Superior temporal gyrus (tissue), 1 donor: ENCODE measurements around the gene MPDZ.

Experiments used
- DNase-seq: peaks from one replicate; pipeline ENCODE4 v3.0.0-alpha.2; 2016; ENCODE audit errors: extremely low spot score

The MPDZ gene

DNA sequence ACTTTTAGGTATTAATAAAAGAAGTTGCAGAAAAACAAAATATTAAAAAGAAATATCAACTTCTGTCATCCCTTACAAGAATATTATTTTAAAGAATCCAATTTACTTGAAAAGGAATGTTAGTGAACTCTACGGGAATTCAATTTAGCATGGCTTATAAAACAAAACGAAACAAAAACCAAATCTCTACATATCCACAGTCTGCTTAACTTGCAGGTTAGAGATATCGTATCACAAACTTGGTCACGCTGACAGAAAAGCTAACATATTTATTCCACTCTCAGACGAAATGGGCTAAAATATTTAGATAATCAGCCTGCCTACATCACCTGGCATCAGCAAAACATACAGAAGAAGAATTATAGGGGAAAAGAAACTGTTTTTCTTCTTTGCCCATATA lies 92.7 kb downstream of the MPDZ start:
- no peak for DNase-seq

DNA sequence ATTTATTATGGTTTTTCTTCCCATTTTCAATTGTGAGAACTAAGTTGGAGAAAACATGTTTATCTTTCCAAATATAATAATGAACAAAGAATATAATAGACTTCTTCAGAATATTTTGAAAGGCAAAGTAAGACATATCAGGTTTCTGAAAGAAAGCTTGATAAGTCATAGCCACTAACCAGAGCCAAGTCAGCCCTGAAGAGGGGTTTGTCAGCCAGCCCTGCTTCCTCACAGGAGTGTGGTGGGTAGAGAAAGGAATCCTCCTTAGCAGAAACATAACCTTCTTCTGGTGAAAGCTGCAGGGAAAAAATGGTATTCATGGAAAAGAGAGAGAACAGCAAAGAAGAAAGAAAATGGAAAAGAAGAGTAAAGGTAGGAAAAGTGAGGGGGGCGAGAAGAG lies 93.4 kb downstream of the MPDZ start:
- no peak for DNase-seq

DNA sequence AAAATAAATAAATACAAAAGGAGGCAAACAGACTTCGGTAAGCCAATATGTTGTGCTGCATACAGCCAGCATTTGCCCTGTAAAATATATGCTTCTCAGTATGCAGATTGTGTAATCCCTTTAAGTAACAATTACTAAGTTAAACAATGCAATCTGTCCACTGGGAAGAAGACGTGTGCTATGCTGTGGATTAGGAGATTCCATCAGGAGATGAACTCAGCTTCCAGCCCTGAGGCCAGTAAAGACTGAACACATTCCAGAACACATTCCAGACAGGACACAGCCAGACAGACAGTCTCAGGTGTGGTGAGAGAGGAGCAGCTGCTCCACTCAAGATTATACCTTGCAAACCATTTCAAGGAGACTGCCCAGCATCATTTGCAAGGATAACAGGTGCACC lies 97.8 kb downstream of the MPDZ start:
- DNase-seq, result no peak

DNA sequence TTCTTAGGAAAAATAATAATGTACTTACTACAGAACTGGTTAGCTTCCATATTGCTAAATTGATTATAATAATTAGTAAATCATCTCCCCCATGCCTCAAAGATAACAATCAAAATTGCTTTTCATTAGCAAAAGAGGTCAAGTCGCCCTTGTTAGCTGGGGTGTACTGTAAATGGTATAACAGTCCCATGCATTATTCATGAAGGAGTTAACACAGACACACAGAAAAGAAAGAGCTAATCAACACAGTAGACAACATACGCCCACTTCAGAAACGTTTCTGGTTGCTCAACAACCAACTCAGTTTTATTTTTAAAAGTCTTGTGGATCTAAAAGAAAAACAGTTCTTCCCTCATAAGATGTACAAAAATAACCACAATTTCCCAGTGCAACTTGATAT lies 100.2 kb downstream of the MPDZ start:
- peak; percentile 48 for DNase-seq

DNA sequence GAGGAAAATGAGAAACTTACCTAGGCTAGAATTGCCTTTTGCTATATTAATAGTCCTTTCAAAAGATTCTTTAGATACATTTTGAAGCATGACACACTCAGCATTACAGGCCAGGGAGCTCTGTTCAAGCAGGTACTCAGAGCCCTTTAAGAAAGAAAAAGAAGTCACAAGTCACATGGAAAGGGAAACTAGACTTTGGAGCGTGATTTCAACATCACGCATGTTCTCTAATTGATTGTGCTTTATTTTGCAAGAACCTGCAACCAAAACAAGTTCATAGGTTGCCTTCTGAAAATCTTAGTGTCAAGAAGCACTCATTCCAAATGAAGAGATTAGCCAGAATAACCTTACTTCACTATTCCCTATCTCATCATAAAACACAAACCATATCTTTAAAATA lies 103.8 kb downstream of the MPDZ start:
- DNase-seq, result no peak

DNA sequence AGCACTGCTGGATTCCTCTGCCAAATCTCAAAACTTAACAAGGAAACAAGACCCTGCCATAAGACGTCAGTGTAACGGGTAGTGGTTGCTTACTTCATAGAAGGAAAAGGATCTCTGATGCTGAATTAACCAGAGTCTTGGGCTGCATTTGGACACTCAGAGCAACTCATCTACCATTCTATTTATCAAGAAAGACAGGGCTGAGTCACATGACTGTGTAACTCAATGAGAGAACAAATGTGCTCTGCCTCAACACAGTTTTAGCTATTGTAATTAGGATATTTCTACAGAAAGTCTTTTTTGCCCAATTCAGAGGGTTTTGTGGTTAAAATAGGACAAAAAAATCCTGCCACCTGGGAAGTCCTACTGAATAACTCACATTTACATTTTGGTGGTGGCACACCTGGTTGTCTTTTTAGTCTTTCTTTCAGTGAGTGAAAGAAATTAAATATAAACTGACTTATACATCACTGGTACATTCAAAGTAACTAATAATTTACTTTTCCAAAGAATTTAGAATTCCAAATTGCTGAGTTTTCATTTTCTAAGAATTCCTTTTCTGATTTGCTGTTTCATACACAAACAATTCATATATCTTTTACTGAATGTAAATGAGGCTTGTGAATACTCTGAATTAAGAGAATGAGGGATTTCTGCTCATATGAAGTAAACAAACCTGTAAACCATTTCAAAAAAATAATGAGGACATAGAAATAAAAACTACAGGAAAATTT lies 104.4 kb downstream of the MPDZ start:
- DNase-seq, result no peak

DNA sequence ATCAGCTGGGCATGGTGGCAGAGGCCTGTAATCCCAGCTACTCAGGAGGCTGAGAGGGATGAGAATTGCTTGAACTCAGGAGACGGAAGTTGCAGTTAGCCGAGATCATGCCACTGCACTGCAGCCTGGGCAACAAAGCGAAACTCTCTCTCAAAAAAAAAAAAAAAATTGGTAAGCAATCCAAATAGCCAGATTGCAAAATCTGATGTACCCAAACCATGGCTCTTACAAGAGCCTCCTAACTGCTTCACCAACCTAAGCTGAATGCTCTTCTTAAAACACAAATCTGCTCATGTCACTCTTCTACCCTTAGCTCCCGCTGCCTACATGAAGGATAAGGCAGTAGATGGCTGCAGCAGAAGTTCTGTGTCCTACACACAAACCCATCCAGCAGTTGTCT lies 105.9 kb downstream of the MPDZ start:
- DNase-seq, result no peak

DNA sequence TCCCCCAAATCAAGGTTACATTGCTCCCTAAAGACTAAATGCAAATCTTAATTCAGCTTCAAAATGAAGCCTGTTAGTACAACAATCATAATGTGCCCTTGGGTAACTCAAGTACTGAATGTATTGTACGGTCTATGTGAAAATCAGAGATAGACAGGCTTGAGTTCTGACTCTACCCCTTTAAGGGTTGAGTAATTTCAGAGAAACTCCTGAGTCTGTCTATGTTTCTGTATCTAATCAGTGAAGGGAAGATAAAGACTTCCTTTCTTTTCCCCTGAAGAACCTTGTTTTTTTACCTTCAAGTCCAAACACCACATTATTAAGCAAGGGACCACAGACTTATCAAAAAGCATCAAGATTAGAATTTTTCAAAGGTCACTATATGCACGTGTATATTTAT lies 108.2 kb downstream of the MPDZ start:
- DNase-seq, result no peak

DNA sequence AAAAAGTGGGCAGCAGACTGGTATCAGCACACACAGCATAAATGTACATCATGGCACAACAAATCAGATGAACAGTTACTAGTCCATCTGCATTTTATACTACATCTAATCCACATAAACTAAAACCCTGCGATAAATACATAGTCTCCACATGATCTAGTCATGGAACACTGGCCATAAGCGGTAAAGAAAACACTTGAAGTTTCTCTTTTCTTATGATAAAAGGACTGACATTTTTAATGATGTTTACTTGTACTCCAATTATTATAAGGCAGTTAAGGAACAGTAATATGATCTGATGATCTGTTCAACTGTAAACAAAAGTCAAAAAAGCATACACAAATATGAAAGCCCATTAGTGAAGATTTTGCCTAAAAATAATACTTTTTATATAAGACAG lies 112.5 kb downstream of the MPDZ start:
- no peak for DNase-seq

DNA sequence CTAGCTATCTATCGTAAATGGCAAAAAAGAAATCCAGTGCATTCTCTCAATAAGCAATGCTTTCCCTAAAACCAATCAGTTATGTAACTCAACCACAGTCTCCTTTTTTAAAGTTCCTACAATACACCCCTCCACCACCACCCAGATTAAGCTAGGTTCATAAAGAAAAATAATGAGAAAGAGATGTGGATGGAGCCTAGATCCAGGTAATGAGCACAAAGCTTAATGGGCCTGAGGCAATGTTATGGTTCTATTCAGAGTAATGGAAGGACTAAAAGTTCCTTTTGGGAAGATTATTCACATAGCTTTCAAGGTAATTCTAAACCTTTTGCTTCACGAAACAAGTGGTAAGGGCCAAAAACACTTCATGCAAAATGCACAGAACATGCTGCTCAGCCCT lies 113.5 kb downstream of the MPDZ start:
- DNase-seq, result peak; percentile 43

DNA sequence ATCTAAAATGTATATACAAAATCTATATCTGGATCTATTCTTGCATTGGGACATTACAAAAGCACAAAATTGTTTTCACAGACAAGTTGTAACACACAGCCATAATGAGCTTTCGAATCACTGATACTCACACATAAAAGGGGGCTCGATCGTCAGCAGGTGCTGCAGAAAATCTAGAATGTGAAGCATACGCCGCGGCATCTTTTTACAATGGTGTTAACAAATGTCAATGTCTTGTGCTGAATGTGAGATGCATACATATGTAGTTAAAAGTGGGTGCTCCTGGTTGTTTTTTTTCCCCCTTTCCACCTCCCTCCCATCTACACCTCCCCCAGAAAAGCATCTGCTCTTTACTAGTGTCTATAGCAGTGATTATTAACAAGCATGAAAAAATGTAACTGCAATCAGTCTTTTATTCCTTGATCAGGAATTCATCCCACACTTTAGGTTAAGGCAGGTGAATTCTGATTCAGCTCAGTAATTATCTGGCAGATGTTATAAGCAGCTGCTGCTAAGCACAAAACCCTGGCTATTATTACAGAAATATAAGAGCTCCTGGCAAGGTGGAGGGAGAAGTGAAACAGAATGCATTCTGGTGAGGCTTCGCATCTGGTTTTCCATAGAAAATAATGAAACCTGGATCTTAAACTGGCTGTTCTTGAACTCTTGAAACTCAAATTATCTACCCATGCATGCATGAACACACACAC lies 114.1 kb downstream of the MPDZ start:
- DNase-seq, result peak; percentile 34

DNA sequence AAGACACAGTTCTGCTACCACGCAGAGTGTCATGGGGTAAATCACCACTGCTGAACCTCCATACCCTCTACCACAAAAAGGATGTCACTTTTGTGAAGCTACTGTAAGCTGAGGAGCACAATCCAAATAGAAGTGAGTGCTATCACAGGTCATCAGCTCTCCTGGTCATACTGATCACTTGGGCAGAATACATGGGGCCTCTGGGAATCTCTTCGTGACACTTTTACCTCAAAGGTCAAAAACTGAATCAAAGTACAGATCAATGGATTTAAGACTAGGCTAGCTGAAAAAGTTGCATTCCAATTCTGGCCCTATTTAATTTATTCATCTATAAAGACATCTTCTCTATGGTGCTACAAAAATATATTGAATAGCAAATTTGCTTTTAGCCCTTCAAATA lies 115.5 kb downstream of the MPDZ start:
- no peak for DNase-seq

DNA sequence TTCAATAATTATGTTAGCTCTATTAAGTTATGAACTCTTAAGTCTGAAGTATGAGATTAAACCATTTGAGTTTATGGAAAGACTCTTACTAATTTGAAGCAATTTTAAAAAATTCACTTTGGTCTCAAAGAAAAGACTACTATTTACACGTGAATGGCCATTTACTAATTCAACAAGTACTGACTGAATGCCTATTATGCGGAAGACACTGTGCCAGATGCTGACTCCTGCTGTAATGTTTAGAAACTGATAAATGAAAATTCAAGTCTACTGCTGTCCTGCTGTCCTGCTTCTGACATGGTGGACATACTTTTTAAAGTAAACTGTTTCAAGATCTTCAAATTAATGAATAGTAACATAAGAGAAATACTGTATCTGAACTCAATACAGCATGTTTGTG lies 116.2 kb downstream of the MPDZ start:
- peak; percentile 59 for DNase-seq

DNA sequence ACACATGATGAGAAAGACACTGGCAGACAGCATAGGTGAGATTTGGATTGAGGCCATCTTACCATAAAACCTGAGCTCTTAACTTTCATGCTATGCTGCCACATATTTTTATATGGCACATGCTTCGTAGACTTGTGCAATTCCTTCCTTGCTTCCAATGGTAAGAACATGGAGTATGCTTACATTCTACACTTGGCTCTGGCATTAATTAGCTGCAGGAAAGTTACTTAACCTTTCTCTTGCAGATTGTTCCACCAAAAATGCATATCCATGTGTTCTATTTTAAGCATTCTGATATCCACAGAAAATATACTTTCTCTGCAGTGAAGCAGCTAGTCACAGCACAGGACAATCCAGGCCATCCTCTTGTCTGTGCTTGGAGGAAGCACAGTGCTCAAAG lies 119.4 kb downstream of the MPDZ start:
- DNase-seq, result no peak

DNA sequence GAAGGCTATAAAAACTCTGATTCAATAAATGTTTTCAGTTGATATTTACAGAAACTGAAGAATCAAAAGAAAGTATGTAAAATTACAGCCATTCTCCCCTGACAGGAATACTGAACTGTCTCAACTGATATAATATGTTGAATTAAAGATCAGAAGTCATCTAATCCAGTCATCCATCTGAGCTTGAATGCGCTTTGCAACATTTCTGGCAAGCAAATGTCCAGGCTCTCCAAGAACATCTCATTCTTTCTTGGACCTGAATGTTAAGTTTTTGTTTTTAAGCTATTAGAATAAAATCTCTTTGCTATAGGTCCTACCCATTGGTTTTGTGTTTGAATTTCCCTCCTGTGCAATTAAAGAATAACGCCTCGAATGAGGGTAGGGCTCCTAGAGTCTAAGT lies 120.5 kb downstream of the MPDZ start:
- DNase-seq, result no peak

DNA sequence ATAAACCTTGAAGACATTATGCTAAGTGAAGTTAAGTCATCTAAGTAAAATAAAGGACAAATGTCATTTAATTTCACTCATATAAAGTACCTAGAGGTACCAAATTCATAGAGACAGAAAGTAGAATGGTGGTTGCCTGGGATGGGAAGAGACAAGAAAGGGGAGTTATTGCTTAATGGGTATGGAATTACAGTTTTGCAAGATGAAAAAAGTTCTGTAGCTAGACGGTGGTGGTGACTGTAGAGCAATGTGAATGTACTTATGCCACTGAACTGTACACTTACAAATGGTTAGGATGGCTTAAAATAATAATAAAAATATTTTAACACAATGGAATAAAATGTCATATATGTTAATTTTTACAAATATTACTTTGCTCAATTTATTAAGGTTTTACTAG lies 128.0 kb downstream of the MPDZ start:
- no peak for DNase-seq

DNA sequence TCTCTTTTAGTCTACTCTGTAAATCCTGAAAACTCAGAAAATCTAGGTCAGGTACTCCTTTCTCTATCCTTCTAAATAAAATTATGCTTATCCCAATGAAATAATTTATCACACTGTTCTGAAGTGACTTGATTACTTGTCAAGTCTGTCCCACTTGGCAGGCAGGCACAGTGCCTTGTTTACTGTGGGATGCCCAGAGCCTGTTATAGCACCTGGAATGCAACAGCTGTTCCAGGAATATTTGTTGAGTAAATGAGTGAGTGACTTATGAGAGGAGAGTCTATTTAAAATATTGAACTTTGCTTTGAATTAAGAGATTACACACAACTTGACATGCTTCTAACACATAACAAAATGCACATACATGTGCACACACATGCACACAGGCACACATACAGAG lies 130.0 kb downstream of the MPDZ start:
- no peak for DNase-seq

DNA sequence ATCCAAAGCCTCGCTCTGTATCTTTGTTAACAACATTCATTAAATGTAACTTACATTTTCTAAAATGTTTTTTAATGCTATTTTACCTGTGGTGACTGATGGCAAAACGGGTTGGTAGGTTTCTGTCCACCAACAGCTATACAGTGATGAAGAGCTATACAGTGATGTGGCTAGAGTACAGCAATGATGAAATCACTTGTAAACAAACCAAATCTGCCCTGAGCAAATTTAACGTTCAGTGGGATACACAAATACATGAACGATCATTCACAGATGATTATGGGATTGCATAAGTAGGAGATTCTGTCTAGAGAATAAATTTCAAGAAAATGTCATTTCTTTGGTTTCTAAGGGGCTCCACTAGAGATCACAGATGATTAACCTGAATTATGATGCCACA lies 132.7 kb downstream of the MPDZ start:
- no peak for DNase-seq

DNA sequence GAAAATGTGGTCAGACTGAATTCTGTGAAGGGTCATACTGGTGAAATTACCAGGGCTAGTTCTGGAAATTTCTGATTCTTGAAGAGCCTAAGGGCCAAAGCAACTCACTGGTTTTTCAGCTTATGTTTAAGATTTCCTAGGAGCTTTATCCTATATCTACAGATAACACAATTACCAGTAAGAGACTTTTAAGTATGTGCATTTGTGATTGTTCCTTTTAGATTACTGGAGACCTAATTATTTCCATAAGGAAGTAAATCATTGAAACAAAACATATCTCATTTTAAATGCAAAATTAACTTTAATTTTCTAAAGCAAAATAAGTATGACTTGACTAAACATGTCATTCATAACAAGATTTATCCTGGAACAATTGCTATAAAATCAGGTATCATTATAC lies 134.2 kb downstream of the MPDZ start:
- DNase-seq, result no peak

DNA sequence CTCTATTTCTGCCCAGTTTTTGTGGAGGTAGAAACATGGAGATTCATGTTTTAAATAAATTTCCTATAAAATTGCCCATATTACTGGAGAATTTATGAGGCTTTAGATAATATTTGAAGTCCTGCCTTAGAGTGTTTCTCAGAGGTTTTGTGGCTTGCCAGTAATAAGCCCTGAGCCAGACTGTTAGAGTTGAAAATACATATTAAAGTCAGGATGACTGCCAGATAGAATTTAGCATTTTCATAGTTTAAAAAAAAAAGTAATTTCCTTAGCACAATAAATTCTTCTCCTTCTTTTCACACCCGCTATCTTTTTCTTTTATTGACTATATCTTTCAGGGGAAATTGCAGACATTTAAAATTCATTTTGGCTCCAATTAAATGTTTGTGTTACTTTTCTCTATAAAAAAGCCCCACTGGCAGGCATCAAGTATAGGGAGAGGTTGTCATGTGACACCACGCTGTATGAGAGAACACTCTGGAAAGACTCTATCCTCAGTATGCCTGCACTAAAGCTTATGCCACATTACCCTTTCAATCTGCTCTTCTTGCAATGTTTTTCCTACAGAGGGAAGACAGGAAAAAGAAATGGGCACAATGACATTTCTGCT lies 135.2 kb downstream of the MPDZ start:
- DNase-seq, result peak; percentile 75

DNA sequence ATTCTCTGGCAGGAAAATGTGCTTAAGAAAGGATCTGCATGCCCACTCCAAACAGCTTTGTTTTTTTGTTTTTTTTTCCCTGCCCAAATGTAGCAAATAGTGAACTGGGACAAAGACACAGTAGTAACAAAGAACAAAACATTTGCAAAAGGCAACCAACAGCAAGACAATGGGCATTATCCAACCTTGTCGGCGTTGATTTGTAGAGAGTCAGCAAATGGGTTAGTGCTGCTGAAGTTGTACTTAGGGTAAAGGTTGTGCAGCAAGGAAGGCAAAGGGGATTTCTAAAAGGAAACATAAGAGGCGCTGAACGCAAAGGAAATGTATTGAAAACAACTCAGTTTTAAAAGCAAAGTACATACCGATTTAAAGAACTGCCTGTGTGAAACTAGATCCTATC lies 136.2 kb downstream of the MPDZ start:
- peak; percentile 86 for DNase-seq

DNA sequence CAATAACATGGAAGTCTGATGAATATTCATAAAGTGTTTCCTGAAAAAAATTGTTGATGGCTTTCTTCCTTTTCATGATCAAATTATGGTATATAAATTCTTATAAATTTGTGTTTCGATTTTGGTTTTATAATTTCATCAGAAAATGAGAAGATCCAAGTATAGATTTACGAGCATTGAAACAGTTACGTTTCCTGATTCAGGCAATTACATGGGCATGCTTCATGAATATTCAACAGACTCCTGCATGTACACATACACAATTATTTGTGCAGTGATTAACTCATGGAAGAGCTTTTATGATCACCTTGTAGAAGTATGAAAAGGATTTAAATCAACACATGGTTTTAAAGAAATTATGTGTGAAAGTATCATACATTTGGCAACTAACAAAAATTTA lies 136.7 kb downstream of the MPDZ start:
- DNase-seq, result peak; percentile 84

DNA sequence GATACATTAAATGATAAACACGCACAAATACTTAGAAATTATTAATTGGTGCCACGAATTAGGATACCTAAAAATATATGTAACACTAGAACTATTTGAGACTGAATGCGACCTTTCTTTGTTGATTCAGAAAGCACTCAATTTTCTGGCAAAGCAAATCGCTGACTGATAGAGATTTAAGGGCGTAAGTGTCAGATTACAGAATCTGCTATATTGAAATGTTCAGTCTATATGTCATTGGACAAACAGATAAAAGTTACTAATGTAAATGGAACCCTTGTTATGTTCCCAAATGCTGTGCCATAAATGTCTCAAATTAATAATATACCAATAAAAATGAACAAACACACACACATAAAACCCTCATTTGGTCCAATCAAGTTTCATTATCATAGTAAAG lies 137.9 kb downstream of the MPDZ start:
- peak; percentile 55 for DNase-seq
